Upper lobe of left lung (tissue), 4 donors: Measurements from ENCODE around the gene CFTR.

Experiments used
- EP300 ChIP-seq, 4 donors: sonication (generic); formaldehyde crosslinking; IDR thresholded peaks; one replicate each; pipeline ENCODE4 v1.5.1; 2017; ENCODE audit warnings: antibody characterized with exemption in 4 of 4, control low read depth in 2 of 4
- POLR2A ChIP-seq, 4 donors: fragments of 450-650 bp; IDR thresholded peaks; one replicate each; pipeline ENCODE4 v1.5.1; 2016 to 2017; ENCODE audit warnings: antibody characterized with exemption in 4 of 4, mild to moderate bottlenecking in 2 of 4
- TF ChIP-seq, protein P1 (sequence below), 6 experiments: fragments of 450-650 bp in 4 of 6; fragments of 200-600 bp in 2 of 6; sonication (generic) in 2 of 6; IDR thresholded peaks; one replicate each; pipeline ENCODE4 v1.5.1; 2016 to 2019; ENCODE audit warnings: antibody characterized with exemption in 6 of 6

DNA sequence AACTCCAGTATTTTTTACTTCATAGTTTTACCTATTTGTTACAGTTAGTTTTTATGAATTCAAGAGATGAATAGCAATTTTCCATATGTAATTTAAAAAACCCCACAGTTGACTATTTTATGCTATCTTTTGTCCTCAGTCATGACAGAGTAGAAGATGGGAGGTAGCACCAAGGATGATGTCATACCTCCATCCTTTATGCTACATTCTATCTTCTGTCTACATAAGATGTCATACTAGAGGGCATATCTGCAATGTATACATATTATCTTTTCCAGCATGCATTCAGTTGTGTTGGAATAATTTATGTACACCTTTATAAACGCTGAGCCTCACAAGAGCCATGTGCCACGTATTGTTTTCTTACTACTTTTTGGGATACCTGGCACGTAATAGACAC lies 184.2 kb downstream of the CFTR start:
- TF ChIP-seq, protein P1, sequence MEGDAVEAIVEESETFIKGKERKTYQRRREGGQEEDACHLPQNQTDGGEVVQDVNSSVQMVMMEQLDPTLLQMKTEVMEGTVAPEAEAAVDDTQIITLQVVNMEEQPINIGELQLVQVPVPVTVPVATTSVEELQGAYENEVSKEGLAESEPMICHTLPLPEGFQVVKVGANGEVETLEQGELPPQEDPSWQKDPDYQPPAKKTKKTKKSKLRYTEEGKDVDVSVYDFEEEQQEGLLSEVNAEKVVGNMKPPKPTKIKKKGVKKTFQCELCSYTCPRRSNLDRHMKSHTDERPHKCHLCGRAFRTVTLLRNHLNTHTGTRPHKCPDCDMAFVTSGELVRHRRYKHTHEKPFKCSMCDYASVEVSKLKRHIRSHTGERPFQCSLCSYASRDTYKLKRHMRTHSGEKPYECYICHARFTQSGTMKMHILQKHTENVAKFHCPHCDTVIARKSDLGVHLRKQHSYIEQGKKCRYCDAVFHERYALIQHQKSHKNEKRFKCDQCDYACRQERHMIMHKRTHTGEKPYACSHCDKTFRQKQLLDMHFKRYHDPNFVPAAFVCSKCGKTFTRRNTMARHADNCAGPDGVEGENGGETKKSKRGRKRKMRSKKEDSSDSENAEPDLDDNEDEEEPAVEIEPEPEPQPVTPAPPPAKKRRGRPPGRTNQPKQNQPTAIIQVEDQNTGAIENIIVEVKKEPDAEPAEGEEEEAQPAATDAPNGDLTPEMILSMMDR (IDR thresholded peaks at IDR 0.05), result no peak
- TF ChIP-seq EP300 (IDR thresholded peaks at IDR 0.05), result no peak
- no peak for TF ChIP-seq POLR2A (IDR thresholded peaks at IDR 0.05)
